ENCODE results near the gene SNAPC2. TPM values are rescaled to one million over a fixed set of nuclear protein-coding genes. Genes with fewer than 3 reads are reported as not detected.
"Not testable (repeated sequence)": the region's sequence is repeated elsewhere in the genome, so short reads cannot be mapped to it uniquely, and the experiment has no call there.

Gene SNAPC2
- total RNA-seq, 1 donor, result 11.3 TPM

GRCh38 chr19:7931221-7932061 lies 11.3 kb downstream of the SNAPC2 start:
- DNase-seq (ENCODE audit: low read depth in 2 of 3, low spot score in 2 of 3), result no peak

DNA sequence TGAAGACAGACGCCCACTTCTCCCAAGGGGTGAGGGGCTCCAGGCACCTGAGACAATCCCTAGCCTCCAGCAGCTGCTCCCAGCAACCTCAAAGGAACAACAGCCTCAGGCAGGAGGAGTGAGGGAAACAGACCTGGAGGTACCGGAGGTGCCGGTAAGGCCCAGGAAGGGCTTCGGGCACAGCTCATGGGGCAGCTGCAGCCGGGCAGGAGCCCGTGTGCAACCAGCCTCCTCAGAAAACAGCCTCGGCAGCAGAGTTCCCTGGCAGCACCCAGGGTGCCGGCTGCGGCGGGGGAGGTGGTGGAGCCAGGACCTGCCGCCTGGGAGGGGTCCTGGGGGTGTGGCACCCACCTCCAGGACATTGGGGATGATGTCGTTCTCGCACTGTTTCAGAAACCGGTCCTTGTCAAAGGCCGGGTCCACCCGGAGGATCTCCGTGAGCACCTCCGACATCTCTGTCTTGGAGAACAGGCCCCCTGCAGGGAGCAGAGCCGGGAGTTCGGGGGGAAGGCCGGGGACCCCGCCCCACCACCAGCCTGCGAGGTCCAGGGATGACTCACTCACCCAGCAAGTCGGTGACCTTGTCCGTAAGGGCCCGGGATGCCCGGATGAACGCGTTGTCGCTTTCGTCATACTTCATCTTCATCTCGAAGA lies 12.3 kb downstream of the SNAPC2 start:
- DNase-seq (ENCODE audit: low read depth in 2 of 3, low spot score in 2 of 3), result no peak

- DNase-seq (ENCODE audit: low read depth in 2 of 3, low spot score in 2 of 3), result no peak
Measured at GRCh38 chr19:7932930-7933300, 12.8 kb downstream of the SNAPC2 start.

DNA sequence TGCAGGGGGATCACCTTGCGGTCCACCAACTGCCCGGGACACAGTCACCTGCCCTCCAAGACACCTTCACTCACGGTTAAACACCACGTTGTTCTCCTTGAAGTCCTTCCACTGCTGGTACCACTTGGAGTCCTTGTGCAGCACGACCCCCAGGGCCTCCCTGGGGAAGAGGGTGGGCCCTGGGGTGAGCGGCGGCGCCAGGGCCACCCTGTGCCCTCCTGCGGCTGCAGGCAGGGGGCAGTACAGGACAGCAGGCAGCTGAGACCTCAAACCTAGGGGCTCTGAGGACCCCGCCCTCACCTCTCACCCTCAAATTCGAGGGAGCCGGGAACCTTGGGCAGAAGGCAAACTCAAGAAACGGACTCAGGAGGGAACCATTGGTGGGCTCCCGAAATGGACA lies 13.3 kb downstream of the SNAPC2 start:
- DNase-seq (ENCODE audit: low read depth in 2 of 3, low spot score in 2 of 3), result no peak

DNA sequence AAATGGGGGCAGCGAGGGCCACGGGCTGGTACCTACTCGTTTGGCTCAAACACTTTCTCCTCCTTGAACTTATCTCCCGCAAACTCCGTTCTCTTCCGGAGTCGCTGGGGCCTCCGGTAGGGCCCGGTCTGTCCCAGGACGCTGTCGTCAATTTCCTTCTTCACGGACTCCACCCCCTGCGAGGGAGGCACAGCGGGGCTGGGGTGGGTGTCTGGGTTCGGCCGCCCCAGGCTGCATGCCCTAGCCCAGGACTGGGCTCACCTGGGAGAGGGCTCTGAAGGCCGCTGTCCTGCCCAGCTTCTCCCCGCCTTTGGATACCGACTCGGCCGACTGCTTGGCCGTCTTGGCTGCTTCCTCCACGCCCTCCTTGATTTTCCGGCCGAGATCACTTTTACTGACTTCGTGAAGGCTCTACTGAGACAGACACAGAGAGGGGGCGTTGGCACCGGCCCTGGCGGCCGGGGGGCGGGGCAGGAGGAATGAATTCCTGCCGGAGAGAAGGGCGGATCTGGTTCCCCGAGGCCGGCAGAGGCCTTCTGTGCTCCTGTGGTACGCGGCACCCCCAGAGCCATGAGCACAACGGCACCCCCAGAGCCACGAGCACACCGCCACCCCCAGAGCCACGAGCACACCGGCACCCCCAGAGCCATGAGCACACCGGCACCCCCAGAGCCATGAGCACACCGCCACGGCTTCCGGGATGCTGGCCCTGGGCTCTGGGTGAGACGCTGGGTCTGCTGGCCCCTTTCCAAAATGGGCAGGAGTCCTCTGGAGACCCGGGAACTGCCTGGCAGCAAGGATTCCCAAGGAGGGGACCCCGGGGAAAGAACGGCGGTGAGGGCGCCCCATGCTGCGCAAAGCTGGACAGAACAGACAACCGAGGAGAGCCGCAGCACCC lies 13.9 kb downstream of the SNAPC2 start:
- no peak for DNase-seq (ENCODE audit: low read depth in 2 of 3, low spot score in 2 of 3)

- DNase-seq (ENCODE audit: low read depth in 2 of 3, low spot score in 2 of 3), result no peak
Measured at GRCh38 chr19:7934766-7935165, 14.6 kb downstream of the SNAPC2 start.

DNA sequence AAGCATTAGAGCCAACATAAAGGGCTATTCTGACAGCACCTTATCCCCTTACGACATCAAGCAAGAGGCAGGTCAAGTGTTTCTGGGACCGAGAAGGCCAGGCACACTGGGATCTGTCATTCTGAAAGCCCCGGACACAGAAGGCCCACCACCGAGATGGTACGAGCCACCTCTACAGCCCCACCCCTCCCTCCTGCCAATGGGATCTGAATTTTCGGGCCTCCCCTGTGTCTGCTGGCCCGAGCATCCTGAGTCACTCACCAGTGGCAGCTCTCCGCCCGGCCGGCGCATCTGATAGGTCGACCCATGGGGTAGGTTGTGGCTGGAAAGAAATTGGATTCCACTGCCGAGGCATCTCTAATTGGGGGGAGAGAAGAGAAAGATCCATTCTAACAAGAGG lies 20.7 kb downstream of the SNAPC2 start:
- no peak for DNase-seq (ENCODE audit: low read depth in 2 of 3, low spot score in 2 of 3)

GRCh38 chr19:7941895-7942596 lies 21.9 kb downstream of the SNAPC2 start:
- DNase-seq (ENCODE audit: low read depth in 2 of 3, low spot score in 2 of 3), result no peak

- DNase-seq (ENCODE audit: low read depth in 2 of 3, low spot score in 2 of 3), result no peak
Measured at GRCh38 chr19:7942981-7943443, 22.9 kb downstream of the SNAPC2 start.

GRCh38 chr19:7943444-7944176 lies 23.5 kb downstream of the SNAPC2 start, which contains the start of gene TIMM44:
TSS of gene TIMM44 (minus strand) at chr19:7943666. CDS start at chr19:7943651, 15 bp downstream.
- DNase-seq (ENCODE audit: low read depth in 2 of 3, low spot score in 2 of 3), result peak; percentile 91 to 100 (median 99)

GRCh38 chr19:7944177-7944761 lies 24.1 kb downstream of the SNAPC2 start:
- DNase-seq (ENCODE audit: low read depth in 2 of 3, low spot score in 2 of 3), result peak; percentile 80 to 95 (median 87)

DNA sequence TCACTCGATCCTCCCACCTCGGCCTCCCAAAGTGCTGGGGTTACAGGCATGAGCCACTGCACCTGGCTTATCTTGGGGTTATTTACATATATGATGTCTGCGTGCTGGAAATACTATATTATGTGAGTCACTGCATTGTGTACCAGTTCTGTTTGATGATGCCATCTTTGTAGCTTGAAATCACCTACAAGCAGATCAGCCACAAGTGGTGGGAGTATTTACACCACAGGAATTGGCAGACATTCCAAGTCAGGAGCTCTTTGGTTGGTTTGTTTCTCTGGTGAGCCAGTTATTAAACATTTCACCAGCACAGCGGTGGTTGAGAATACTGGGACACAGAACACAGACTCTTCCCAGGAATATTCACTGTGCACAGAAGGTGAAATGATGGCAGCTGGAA lies 27.8 kb downstream of the SNAPC2 start:
- no peak for DNase-seq (ENCODE audit: low read depth in 2 of 3, low spot score in 2 of 3)

DNA sequence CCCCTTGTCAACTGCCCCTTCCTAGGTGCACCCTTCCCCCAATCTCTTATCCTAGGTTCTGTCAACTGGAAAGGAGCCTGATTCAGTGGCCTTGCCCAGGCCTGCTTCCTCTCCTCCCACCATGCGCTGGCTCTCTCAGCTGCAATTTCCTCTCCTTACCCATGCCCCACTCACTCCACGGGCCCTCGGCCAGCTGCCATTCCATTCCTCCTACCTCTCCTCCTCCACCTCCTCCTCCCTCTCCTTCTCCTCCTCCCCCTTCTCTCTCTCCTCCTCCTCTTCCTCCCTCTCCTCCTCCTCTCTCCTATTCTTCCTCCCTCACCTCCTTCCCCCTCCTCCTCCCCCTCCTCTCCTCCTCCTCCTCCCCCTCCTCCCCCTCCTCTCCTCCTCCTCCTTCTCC lies 32.9 kb downstream of the SNAPC2 start:
- DNase-seq (ENCODE audit: low read depth in 2 of 3, low spot score in 2 of 3), result no peak

GRCh38 chr19:7953576-7953975 lies 33.4 kb downstream of the SNAPC2 start:
- no peak for DNase-seq (ENCODE audit: low read depth in 2 of 3, low spot score in 2 of 3)

- DNase-seq (ENCODE audit: low read depth in 2 of 3, low spot score in 2 of 3), result no peak
Measured at GRCh38 chr19:7955696-7956095, 35.6 kb downstream of the SNAPC2 start.

- DNase-seq (ENCODE audit: low read depth in 2 of 3, low spot score in 2 of 3), result peak in 2 of 3 donors; percentile 18 to 57
Measured at GRCh38 chr19:7959211-7959610, 39.1 kb downstream of the SNAPC2 start.

DNA sequence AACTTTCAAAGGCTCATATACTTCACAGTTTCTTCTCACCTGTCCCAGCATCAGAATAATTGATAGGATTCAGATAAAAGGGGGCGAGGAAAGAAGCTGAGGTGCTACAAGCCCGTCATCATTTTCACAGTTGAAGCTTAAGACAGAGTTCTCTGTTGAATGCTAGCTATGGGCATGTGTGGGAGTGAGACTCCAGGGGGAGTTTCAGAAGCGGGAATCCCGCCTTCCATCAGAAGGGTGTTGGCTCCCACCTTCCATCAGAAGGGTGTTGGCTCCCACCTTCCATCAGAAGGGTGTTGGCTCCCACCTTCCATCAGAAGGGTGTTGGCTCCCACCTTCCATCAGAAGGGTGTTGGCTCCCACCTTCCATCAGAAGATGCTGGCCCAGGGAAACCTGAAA lies 40.9 kb downstream of the SNAPC2 start:
- not testable (repeated sequence) for DNase-seq (ENCODE audit: low read depth in 2 of 3, low spot score in 2 of 3)

DNA sequence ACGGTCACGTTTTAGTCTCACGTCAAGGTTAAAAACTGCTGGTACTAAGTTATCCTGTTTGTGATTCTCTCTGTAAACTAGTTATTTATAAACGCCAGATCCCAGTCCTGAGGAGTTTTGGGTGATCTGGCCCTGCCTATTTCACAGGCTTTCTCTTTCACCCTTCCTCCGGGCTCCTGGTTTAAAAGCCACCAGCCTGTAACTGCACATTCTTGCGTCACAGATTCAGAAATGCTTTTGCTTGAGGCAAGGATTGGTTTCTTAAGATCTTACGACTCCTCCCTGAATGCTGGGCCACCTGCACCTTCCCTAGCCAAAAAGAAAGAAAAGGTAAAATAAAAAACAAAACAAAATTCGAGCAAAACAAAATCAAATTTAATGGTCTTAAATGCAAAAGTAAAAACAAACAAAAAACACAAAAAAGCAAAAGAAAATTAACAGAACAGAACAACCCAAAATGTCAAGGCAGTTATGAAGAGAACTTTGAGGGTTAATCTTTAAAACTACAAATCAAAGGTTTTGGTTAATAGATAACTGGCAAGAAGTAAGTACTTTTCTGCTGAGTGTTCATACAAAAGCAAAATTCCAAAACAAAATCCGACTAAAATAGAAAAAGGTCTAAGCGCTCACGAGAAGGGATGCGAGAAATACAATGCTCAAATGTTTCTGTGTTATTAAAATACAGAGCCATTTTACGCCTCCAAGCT lies 41.9 kb downstream of the SNAPC2 start:
- no peak for DNase-seq (ENCODE audit: low read depth in 2 of 3, low spot score in 2 of 3)

All from hematopoietic multipotent progenitor cell (in vitro differentiated cells).